ENCODE measurements around the gene PTPN13. TPM values are rescaled to one million over a fixed set of nuclear protein-coding genes. Genes with fewer than 3 reads are reported as not detected.

Gene PTPN13
- total and polyA plus RNA-seq, 8 donors = 1.9 to 9.1 (median 6.7) TPM

DNA sequence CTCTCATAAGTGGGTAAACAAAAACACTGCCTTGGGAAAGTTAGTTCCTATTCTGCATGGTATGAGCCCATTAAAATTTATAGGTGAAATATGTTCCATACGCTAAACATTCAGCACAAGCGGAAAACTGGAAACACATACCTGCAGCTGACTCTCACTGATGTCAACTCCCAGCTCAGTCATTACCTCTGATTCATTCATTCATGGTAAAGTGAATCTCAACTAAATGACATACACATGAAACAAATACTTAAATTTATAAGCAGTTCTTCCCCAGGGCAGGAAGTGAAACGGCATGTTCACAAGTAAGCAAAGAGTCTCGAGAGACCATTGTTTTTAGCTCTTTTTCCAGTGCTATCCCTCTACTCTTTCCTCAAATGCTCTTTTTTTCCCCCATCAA, 253.5 kb downstream of the PTPN13 start:
- no peak overlapping the region for H3K27ac ChIP-seq
- TF ChIP-seq, protein P1, sequence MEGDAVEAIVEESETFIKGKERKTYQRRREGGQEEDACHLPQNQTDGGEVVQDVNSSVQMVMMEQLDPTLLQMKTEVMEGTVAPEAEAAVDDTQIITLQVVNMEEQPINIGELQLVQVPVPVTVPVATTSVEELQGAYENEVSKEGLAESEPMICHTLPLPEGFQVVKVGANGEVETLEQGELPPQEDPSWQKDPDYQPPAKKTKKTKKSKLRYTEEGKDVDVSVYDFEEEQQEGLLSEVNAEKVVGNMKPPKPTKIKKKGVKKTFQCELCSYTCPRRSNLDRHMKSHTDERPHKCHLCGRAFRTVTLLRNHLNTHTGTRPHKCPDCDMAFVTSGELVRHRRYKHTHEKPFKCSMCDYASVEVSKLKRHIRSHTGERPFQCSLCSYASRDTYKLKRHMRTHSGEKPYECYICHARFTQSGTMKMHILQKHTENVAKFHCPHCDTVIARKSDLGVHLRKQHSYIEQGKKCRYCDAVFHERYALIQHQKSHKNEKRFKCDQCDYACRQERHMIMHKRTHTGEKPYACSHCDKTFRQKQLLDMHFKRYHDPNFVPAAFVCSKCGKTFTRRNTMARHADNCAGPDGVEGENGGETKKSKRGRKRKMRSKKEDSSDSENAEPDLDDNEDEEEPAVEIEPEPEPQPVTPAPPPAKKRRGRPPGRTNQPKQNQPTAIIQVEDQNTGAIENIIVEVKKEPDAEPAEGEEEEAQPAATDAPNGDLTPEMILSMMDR (IDR thresholded peaks at IDR 0.05) = no peak
- no peak for ATAC-seq
- FAIRE-seq = no peak
- no peak for DNase-seq
- intact Hi-C loops (cut with DNase I) = no loop called here
- no peaks in the 10 kb centered on the region for H3K27me3 ChIP-seq
- no peaks in the 10 kb centered on the region for H3K4me1 ChIP-seq
- H3K4me3 ChIP-seq = no peak overlapping the region
- 90 to 91% methylated on average over 4 of the region's 4 CpGs for WGBS, 2 donors
- no peaks in the 10 kb centered on the region for H3K9me3 ChIP-seq
- no peaks in the 10 kb centered on the region for H3K36me3 ChIP-seq

DNA sequence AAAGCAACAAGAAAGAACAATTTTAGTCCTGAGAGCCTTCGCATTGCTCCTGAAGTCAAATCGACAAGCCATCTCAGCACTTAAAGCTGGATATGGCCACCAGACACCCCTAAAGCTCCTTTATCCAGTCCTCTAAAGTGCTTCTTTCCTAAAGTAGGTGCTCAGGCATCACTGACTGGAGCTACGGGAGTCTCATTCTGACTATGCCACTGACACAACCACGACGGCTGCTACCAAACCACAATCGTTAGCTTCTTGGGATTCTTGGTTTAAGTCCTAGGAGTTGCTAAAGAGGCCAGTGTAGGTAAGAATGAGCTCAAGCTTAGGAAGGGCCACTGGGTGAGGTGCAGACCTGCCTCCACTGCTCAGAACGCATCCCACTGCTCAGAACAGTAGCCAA, 254.0 kb downstream of the PTPN13 start:
- no peaks in the 10 kb centered on the region for H3K27me3 ChIP-seq
- ATAC-seq (no peak), FAIRE-seq (no peak), DNase-seq (no peak)
- WGBS, 2 donors = 73 to 76% methylated on average over 7 of the region's 7 CpGs
- no peaks in the 10 kb centered on the region for H3K4me1 ChIP-seq
- no peak overlapping the region for H3K27ac ChIP-seq
- H3K36me3 ChIP-seq = no peaks in the 10 kb centered on the region
- no peak overlapping the region for H3K4me3 ChIP-seq
- TF ChIP-seq, protein P1 (IDR thresholded peaks at IDR 0.05) = no peak
- intact Hi-C loops (cut with DNase I) = no loop called here
- no peaks in the 10 kb centered on the region for H3K9me3 ChIP-seq

DNA sequence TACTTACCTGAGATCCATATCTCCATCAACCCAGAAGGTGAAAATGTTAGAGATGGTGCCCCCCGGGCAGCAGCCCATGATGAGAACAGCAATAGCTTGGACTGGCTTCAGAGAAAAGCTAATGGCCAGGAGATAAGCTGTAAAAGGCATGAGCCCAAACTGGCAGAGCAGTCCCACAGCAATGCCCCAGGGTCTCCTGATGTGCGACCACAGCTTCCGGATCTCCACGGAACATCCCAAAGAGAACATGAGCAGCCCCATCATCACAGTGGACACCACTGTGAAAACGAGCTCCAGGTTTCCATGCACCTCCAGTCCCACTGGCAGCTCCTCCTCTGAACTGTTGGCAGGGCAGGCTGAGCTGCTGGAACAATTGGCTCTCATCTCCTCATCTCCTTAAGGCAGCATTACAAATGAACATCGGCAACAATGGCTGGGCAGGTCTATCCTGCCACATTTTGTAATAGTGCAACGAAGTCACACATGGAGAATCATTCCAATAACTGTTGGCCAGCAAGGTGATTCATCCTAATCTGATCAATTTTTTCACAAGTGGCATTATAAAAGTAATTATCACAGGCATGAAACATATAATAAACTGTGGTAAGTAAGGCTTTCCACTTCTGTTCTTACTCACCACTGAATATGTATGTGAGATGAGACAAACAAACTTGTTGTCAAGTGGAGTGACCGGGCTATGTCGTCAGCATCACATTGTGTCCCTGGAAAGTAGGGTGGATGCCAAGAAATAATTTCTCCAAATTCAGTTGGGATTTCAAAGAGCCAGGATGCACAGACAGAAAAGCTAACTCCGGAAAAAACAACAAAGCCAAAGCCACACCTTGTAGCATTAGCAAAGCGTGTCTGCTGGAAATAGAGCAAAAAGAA, 254.9 kb downstream of the PTPN13 start, which contains the start of gene SLC10A6:
Gene SLC10A6 (minus strand): TSS at position 653 of the 888 bp plus-strand sequence. CDS start 269 bp downstream, at position 384.
- 81 to 85% methylated on average over 11 of the region's 11 CpGs for WGBS, 2 donors
- no peaks in the 10 kb centered on the region for H3K27me3 ChIP-seq

DNA sequence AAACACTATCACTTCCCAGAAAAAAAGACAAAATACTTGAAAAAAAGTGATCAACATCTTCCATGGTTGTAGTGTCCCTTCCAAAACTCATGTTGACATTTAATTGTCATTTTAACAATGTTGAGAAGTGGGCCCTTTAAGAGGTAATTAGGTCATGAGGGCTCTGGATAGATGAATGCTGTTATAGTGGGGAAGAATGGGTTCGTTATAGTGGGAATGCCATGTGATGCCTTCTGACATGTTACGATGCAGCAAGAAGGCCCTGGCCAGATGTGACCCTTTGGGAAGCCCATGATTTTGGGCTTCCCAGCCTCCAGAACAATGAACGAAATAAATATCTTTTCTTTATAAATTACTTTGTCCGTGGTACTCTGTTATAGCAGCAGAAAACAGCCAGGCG, 259.1 kb downstream of the PTPN13 start:
- intact Hi-C loops (cut with DNase I) = no loop called here
- DNase-seq (no peak), ATAC-seq (no peak), FAIRE-seq (no peak)
- H3K27me3 ChIP-seq = no peaks in the 10 kb centered on the region
- H3K4me3 ChIP-seq = no peak overlapping the region
- no peaks in the 10 kb centered on the region for H3K9me3 ChIP-seq
- no peaks in the 10 kb centered on the region for H3K36me3 ChIP-seq
- TF ChIP-seq, protein P1 (IDR thresholded peaks at IDR 0.05) = no peak
- no peak overlapping the region for H3K27ac ChIP-seq
- H3K4me1 ChIP-seq = no peaks in the 10 kb centered on the region
- WGBS, 2 donors = 91 to 92% methylated on average over 5 of the region's 5 CpGs

More for the DNA sequence above, 254.9 kb downstream of the PTPN13 start, which contains the start of gene SLC10A6:
- H3K36me3 ChIP-seq = no peaks in the 10 kb centered on the region
- H3K4me1 ChIP-seq = no peaks in the 10 kb centered on the region
- no peak within 1 kb of the TSS for H3K4me3 ChIP-seq
- intact Hi-C loops (cut with DNase I) = no loop called here
- DNase-seq = no peak
- TF ChIP-seq, protein P1 (IDR thresholded peaks at IDR 0.05) = no peak
- no peak for FAIRE-seq
- H3K27ac ChIP-seq = no peak within 1 kb of the TSS
- ATAC-seq = no peak
- H3K9me3 ChIP-seq = no peaks in the 10 kb centered on the region

DNA sequence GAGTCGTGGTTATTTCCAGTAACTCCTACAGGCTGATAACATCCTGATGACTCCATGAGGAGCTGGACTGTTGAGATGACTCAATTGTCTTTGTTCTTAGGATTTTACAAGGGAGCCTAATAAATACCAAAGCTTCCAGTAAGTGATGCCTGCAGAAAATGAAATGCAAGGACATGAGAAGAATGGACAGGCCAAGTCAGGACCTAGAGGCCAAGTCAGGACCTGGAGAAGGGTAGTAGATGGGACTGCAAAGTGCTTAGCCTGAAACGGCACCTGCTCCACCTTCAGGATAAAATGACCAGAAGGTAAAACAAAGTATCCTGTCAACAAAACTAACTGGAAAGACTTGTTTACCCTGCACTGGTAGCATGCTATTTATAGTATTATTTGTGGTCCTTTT, 261.5 kb downstream of the PTPN13 start:
- Histone ChIP-seq H3K27me3 (no peaks in the 10 kb centered on the region), H3K9me3 (no peaks in the 10 kb centered on the region), H3K36me3 (no peaks in the 10 kb centered on the region), H3K4me3 (no peak overlapping the region), H3K27ac (no peak overlapping the region), H3K4me1 (no peaks in the 10 kb centered on the region)
- WGBS, 2 donors = 49 to 50% methylated on average over 2 of the region's 2 CpGs
- DNase-seq (no peak), FAIRE-seq (no peak), ATAC-seq (peak in 2 of 4 donors; percentile 19 to 25)
- intact Hi-C loops (cut with DNase I) = no loop called here
- TF ChIP-seq, protein P1 (IDR thresholded peaks at IDR 0.05) = no peak
